Measurements from ENCODE around the gene ACTL7B.
"Not testable (repeated sequence)": the region's sequence is repeated elsewhere in the genome, so short reads cannot be mapped to it uniquely, and the experiment has no call there.

DNA sequence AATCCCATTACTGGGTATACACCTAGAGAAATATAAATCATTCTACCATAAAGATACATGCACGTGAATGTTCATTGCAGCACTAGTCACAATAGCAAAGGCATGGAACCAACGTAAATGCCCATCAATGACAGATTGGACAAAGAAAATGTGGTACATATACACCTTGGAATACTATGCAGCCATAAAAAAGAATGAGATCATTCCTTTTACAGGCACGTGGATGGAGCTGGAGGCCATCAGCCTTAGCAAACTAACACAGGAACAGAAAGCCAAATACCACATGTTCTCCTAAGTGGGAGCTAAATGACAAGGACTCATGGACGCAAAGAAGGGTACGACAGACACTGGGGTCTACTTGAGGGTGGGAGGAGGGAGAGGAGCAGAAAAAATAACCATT lies 16.2 kb downstream of the ACTL7B start:
- TF ChIP-seq, protein P1, sequence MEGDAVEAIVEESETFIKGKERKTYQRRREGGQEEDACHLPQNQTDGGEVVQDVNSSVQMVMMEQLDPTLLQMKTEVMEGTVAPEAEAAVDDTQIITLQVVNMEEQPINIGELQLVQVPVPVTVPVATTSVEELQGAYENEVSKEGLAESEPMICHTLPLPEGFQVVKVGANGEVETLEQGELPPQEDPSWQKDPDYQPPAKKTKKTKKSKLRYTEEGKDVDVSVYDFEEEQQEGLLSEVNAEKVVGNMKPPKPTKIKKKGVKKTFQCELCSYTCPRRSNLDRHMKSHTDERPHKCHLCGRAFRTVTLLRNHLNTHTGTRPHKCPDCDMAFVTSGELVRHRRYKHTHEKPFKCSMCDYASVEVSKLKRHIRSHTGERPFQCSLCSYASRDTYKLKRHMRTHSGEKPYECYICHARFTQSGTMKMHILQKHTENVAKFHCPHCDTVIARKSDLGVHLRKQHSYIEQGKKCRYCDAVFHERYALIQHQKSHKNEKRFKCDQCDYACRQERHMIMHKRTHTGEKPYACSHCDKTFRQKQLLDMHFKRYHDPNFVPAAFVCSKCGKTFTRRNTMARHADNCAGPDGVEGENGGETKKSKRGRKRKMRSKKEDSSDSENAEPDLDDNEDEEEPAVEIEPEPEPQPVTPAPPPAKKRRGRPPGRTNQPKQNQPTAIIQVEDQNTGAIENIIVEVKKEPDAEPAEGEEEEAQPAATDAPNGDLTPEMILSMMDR (IDR thresholded peaks at IDR 0.05), result not testable (repeated sequence)
- not testable (repeated sequence) for TF ChIP-seq POLR2AphosphoS5, POLR2A (IDR thresholded peaks at IDR 0.05)

All from breast epithelium (tissue), 3 donors.